ENCODE data around the gene MVK.

Gene MVK

DNA sequence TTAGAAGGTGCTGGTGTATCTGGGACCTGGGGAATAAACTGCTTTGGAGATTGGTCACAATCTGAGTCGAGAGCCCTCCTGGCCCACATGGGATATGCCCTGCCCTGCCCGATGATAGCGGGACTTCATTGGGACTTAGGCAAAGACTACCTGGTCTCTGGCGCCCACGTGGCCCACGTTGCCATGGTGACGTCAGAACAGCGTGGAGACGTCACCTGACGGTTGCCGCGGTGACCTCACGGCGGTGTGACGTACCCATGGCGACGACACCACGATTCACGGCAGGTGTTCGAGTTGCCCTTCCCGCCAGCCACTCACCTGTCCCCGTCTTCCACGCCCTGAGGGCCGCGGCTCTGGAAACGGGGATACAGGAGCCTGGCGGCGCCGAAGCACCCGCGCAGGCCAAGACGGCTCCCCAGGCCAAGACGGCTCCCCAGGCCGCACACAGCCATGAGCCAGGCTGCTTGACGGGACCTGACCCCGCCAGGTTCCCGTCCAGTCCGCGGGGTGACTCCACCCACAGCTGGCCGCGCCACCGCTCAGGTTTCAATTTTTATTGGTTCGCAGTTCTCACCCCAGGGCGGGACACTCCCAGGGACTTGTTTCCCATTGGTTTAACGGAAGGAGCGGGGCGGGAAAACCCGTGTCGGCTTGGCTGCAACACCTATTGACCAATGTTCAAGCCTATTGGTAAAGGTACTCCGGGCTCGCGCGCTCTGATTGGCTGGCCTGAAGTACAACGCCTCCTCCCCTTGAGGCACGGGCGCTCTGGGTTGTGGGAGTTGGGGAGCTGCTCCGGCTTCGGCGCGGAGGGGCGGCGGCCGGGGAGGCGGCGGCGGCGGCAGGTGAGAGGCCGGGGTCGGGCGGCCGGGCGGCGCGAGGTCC, at the start of gene MVK, which contains the start of gene MMAB:
MVK (plus strand) TSS at position 766 of the 885 bp plus-strand sequence. CDS start 1,029 bp downstream, outside the sequence.
MMAB (minus strand) TSS at position 476 of the 885 bp plus-strand sequence; CDS start at position 452, 24 bp downstream.
- peak; percentile 86 for DNase-seq (ENCODE audit: low read depth)

DNA sequence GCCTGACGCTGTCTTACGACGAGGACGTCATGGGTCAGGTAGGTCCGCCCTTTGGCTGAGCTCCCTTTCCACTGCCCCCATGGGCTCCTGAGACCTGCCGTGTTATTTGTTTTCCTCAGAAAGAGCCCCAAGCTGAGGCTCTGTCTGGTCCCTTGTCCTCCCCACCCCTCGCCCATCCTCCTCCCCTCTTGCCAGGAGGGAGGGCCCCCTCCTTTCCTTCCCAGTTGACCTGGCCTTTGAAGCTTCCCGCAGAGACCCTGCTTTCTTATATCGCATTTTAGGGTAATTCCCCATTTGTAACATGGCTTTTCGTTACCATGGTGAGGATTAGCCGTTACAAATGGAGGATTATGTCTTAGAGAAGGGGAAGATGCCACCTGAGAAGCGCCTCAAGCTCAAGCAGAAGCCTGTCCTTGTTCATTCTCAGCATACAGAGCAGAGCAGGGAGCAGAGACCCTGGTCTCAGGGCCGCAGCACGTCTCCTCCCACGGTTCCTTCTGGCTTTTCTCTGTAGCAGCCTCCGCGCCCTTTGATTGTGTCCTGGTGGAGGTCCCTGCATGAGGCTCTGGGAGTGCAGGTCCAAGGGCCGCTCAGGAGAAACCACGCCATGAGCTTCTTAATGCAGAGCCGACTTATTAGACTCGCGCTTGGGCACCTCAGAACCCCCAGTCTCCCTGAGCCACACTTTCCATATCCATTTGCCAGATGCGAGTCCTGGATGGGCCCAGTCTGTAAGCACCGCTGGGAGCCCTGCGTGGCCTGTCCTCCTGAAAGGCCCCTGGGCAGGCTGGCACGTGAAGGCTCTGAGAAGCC, 48.9 kb upstream of the MVK start:
- DNase-seq (ENCODE audit: low read depth): no peak

DNA sequence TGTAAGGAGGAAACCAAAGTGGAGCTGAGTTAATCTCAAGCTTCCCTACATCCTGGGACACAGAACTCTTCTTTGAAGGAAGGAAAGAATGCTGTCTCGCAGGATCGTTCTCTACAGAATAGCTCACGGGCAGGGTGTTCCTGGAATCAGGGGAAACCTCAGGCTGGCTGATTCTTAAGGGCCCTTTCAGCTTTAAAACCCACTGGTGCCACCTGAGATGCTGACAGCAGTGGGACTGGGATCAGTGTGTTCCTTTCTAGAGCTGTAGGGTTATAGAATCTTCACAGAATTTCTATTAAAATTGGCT, 48.4 kb upstream of the MVK start:
- no peak for DNase-seq (ENCODE audit: low read depth)

DNA sequence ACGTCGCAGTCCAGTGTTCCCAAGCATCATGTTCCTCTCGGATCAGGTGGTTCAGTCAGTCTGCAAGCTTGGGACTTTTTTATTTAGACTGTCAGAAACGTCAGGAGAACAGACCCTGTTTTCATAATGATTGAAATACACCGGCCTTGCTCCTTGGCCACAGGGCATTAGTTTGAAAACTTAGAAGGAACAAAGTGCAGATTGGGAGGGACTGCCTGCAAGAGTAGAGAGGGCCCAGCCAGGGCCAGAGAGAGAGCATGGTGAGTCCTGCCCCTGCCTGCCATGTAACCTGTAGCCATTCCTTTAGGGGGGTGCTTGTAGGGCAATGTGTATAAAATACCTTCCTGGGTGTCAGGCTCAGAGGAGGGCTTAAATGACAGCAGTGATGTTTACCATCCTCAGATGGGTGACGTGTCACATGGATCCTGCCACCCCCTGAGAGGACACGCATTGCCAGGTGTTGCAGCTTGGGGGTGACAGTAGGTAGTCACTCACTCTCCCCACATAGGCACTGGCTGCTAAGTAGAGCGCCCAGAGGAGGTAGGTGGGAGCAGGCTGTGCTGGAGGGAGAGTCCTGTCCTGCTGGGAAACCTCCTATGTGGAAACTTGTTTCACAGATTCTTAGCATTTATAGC, 46.0 kb upstream of the MVK start:
- no peak for DNase-seq (ENCODE audit: low read depth)

DNA sequence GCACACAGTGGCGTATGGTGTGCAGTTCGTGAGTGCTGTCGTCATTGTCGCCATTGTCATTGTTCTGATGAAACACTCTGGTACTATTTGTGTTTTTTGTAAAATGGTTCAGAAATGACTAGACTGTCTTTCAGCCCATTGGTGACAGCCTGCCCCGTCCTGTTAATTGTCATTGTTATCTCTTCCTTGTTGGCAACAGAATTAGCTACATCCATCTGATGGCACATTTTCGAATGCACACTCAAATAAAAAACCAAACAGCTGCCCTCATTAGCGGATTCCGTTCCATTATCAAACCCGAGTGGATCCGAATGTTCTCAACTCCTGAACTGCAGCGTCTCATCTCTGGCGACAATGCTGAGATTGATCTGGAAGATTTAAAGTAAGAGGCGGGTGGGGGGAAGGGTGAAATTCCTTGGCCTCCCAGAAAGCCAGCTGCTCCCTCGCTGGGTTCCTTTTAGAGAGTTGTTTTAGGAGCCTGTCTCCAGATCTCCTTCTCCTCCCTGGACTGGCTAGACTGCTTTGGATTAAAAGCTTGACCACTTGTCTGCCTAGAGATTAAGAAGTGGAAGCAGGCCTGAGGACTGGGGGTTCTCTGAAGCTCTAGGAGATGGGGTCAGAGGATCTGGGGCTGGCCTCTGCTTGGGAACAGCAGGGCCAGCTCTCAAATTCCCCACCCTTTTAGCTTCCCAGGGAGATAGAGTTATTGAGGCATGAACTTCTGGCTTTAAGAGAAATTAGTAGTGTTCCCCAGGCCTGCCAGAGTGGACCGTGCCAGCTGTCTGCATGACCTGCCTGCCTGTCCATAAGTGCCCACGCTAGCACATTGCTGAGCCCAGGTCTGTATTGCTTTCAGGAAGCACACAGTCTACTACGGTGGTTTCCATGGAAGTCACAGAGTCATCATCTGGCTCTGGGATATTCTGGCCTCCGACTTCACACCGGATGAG, 43.6 kb upstream of the MVK start:
- DNase-seq (ENCODE audit: low read depth): no peak

DNA sequence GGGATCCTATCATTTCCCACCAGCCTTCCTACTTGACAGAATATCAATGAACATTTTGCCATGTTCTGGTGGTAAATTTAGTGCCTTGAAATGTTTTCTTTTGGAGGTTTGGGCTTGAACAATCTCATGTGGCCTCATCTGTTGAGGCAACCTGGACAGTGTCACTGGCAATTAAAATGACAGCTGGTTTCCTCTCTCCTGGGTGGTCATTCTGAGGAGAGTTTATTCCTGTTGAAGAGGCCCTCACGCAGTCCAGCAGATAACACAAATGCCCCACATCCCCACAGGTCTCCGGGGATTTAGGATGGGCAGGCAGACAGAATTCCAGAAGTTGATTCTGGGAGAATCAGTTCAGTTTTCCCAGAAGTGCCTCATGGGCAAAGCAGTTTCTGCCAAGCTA, 42.2 kb upstream of the MVK start:
- DNase-seq (ENCODE audit: low read depth): no peak

DNA sequence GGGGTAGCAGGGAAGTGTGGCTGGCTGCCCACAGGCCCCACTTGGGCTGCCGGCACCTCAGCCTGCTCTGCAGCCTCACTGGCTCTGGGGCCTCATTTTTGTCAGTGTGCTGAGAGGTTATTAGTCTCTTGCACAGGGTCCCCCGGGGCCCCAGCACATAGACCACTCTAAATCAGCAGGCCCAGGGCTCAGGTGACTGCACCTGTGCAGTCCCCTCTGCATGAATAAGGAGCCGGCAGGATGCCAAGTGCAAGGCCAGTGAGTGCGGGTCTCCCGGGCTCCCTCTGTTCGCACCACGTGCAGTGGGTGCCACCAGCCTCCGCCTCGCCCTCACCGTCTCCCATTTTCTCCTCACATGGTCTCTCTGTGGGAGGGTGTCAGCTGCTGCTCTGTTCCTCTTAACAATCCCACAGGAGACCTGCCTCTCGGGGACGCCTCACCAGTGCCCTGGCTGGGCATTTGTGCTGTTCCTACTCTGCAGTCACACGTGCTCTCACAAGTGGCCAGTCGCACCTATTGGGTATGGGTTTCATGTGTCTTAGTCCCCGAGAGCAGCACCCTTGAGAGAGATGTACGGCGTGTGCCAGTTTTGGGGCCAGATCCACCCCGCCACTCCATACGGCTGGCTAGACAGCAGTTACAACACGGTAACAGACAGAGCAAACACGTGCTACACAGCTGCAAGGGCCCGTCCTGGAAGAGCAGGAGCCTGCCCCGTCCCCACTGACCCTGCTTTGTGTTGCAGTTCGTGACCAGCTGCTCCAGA, 40.7 kb upstream of the MVK start:
- no peak for DNase-seq (ENCODE audit: low read depth)

DNA sequence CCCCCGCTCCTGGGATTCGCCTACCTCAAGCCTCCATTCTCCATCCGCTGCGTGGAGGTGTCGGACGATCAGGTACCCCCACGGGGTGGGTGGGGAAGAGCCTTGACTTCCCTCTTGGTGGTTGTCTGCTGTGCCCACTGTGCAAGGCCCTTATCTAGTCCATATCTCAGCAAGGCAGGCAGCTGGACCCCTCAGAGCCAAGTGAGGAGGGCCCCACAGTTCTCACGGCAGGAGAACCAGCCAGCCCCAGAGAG, 40.2 kb upstream of the MVK start:
- no peak for DNase-seq (ENCODE audit: low read depth)

DNA sequence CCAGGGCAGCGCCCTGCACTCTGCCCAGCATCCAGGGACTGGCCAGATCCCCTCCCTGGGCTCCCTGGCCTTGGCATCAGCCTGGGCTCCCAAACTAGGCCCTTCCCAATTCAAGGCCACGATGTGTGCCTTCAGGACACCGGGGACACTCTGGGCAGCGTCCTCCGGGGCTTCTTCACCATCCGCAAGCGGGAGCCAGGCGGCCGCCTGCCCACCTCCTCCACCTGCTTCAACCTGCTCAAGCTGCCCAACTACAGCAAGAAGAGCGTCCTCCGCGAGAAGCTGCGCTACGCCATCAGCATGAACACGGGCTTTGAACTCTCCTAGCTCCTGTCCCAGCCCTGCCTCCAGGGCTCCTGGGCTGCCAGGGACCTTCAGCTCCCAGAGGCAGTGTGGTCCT, 39.1 kb upstream of the MVK start:
- DNase-seq (ENCODE audit: low read depth): no peak

DNA sequence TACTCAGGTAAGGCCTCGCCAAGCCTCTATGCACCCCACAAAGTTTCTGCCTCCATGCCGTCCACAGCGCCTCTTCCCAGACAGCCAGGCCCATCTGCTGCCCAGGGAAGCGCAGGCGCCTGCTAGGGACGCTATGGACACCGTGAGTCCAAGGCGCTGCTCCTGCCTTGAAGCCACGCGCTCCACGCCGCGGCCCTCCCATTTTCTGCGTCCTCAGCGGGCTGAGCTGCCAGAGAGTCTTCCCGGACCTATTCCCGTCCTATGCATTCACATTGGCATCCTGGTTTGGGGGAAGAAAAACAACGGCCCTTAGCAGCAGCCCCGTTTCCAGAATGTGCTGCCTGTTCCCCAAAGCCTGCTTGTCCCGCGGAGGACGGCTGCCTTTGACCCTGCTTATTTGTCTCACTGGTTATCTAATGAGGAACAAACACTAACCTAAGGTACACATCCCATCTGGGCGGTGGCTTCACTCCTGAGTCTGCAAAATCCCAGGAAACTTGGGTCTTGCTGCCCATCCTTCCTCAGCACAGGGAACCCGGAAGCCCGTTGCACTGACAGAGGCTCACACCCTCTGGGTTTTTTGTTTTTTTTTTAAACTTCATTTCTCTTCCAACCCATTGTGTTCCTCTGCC, 38.2 kb upstream of the MVK start:
- DNase-seq (ENCODE audit: low read depth): no peak

DNA sequence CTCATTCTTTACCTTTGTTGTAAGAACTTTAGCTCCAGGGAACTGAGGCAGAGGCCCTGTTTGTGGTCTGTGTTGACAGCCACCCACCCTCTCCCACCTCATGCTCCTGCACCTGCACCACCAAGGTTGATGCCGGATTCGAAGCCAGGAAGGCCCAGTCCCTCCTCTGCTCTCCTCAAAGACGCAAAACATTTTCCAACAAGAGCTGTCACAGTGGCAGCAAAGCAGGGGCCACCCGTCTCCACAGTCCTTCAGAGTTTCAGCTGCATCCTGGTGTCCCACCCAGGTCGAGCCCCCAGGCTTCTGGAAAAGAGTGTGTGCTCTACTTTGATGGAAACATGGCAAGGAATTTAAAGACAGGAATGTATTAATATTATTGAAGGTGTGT, 37.7 kb upstream of the MVK start:
- no peak for DNase-seq (ENCODE audit: low read depth)

DNA sequence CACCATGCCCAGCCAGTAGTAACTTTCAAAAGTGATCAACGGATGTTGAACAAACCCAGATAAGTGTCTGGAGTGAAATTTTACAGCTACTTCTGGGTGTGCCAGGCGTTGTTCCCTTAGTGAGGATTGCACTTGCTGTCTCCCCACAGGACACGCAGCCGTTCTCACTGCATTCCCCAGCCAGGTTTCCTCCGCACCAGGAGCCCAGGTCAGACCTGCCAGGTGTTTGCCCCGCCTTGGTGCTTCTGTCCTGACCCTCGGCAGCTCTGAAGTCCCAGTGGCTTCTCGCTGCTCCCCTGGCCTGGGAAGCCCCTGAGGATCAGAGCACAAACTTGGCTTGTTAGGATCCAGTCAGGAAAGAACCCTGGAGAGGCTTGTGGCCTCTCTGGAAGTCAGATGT, 36.5 kb upstream of the MVK start:
- DNase-seq (ENCODE audit: low read depth): no peak

DNA sequence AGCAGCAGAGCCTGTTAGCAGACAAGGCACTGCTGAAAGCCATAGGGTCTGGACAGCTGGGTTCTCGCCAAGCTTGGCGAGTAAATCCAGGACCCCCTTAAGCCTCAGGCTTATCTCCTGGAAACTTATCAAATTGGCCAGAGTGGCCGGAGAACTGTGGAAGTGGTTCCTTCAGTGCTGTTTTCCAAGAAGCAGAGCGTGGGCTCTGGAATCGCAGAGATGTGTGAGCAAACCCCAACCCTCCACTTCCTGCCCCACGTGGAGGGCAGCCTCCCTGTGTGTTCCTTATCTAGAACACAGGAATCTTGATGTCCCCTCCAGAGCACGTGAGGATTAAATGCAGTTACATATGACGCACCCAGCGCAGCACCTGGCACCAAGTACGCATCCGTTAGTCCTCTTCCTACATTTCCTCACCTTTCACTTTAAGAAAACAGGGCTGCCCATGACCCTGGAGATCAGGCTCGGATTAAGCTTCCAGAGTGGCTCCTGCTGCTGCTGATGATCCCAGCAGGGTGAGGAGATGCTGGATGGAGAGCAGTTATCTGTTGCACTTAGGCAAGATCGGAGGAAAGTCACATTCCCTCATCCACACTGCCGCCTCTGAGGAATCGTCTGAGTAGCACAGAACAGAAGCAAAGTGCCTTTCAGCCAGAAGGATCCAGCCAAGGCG, 35.3 kb upstream of the MVK start:
- no peak for DNase-seq (ENCODE audit: low read depth)

DNA sequence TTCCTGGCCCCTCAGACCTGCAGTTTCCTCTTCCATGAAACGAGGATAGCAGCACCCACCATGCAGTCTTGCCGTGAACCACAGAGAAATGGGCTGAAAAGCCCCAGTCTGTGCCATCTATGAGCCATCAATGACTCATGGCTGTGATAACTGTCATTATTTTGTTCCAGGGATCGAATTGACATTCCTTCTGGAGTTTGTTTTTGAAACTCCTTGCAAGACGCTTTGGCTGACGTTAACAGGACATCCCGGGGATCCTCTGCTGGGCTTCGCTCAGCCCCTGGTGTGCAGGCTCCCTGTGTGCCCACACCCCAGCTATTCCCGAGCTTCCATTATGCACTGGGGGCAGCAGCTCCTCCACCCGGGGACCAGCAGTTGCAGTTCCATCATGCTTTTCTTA, 34.1 kb upstream of the MVK start:
- no peak for DNase-seq (ENCODE audit: low read depth)

DNA sequence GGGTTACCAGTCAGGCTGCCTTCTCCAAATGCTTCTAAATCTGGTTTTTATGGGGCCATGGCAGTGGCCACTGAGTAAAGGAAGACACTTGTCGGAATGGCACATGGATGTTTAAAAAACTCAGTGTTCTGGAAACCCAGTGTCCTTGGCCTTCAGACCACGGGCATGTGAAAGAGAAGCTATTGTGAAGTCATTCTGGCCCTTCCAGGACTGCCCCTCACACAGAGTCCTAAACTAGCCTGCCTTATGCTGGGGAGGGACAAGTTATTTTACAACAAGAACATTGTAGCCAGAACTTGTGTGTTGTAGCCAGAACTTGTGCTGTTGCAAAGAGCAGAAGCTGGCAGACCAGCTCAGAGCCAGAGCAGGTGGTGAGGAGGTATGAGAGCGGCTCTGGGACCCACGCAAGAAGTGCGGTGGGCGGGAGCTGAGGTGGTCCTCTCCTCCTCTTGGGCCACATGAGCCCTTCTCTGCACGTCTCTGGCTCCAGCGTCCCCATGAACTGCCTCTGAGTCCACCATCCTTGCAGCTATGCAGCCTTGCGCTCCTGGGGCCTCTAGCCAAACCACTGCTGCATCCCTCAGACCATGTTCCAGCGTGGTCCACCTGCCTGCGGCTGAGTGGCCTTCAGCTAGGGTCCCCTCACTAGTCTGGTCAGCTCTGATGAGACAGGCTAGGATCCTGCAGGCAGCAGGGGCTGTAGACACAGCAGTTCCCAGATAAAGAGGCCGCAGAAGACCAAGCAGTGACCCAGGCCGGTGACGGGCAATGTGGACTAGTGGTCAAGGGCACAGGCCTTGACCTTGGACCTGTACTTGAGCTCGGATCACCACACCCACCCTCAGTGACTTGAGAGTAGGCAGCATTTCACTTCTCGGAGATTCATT, 32.8 kb upstream of the MVK start:
- DNase-seq (ENCODE audit: low read depth): no peak

DNA sequence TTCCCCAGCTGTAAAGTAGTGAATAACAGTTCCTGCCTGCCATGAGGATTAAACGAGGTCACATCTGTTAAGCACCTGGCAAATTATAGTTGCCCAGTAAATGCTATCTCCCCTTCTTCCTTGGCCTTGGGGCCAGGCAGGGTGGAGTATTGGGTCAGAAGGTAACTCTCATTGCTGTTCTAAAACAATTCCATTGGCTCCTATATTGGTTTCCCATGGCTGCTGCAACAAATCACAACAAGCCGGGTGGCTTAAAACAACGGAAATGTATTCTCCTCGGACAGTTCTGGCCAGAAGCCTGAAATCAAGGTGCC, 32.2 kb upstream of the MVK start:
- DNase-seq (ENCODE audit: low read depth): no peak

DNA sequence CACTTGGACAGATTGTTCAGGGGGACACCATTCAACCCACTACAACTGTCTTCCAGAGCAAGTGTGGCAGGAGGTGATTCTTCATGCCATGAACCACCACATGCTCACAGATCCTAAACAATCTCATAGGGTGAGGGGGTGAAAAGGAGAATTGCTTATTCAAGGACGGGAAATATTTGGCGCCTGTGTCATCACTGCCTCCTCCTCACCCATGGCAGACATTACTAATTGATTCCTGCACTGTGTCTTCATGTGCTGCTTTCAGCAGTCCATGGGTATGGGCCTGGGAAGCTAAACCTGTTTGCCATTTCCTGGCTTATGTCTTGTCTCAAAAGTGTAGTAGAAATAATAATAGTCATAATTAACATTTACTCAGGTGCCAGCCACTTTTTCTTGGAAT, 31.6 kb upstream of the MVK start:
- no peak for DNase-seq (ENCODE audit: low read depth)

DNA sequence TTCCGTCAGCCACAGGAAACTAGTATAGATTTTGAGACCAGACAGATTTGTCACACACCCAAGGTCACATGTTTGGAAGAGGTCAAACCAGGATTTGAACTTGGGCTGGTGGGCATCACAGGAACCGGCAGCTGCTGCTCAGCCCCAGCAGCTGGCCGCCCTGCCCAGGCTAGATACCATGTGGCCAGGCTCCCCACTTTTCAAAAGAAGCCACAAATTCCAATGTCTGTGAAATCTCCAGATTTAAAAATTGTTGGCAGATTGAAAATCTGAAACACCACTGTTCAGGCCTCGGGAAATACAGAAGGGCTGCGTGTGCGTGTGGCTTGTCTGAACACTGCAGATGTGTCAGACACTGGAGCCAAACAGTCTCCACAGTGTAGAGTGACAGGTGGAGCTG, 30.7 kb upstream of the MVK start:
- DNase-seq (ENCODE audit: low read depth): no peak

DNA sequence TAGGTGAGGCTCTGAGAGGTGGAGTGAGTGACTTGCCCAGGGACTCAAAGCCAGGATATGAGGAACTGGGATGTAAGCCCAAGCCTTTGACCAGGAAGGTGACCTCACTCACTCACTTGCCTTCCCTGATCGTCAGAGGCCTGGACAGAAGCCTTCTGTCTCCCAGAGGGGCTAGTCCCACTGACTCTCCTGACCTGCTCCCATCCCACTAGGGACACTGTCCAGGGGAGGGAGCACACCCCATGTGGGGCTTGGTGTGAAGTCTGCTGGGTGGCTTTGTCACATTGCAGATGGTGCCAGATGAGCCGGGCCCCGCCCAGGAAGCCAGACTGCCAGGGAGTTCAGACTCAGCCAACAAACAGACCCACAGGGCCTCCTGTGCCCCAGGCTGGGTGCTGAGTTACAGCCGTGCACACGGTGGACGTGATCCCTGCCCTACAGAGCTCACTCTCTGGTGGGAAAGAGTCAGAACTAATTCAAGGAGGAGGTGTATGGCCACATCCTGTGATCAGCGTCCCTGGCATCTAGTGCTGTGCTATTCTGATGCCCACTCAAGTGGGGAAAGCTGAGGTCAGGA, 28.6 kb upstream of the MVK start:
- no peak for DNase-seq (ENCODE audit: low read depth)
